Activated T-helper 1 cell treated with anti-CD3 and anti-CD28 coated beads, Interleukin-2, amount 50 U/mL, for 16 hours (primary cell): ENCODE results near the gene FAM72A.
"Not testable (repeated sequence)": the region's sequence is repeated elsewhere in the genome, so short reads cannot be mapped to it uniquely, and the experiment has no call there.

Source experiments
- DNase-seq, 2 donors: peaks; one replicate each; pipeline ENCODE4 v3.0.0-alpha.2; 2020; ENCODE audit warnings: low read depth in 1 of 2, low spot score in 1 of 2

Gene FAM72A

DNA sequence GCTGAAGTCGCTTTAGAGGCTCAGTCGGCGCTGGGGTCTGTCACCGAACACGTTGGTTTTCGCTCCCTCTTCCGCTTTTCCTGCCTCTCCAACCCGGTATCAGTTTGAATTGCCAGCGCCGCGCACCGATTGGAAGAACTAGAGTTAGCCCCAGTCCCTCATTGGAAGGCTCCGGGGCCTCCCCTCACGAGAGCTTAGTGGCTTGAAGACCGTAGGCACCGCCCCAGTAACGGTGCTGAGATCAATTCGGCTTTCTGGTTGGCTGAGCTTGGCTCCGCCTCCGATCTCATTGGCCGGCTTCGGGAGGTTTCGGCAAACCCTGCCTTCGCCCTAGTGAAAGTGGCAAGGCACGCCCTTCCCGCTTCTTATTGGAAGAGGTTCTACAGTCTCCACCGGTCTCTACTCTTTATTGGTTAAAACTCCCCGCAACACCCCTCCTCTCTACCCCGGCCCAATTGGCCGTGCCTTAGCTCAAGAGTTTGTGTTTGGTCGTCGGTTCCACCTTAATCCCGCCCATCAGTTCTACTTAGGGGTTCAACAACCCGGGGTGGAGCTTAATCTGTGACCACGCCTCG lies at the start of gene FAM72A:
TSS of gene FAM72A (minus strand) at position 51 of the 575 bp plus-strand sequence. CDS start 814 bp downstream, outside the sequence.
- peak; percentile 88 to 93 for DNase-seq

DNA sequence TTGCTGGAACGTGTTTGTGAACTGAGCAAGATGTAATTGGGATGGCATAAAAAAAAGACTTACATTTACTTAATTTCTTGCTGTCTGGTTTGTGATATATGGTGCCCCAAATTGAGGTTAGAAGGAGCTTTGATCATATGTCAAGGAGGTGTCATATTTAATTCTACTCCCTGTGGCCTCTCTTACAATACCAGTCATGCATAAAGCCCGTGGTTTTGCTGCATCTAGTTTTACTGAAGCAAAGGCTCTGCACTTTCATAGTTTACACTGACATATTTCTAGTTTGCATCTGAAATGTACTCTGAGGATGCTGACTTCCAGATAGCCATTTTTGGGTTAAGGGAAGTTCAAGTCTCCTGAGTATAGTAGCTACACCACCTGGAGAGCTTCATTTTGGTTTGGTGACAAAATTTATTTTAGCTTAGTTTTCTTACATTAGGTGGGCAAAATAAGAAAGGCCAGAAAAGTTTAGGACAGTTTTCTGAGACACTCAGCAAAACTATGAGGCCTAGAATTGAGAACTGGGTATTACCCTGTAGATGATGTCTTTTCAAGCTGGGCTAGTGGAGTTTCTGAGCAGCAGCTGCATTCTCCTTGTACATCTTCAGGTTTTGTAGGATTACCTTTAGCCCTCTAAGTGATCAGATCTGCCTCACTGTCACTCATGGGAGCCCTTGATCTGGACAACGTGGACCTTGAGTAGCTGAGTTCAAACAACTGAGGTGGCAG lies 48.5 kb upstream of the FAM72A start:
- DNase-seq = not testable (repeated sequence)

DNA sequence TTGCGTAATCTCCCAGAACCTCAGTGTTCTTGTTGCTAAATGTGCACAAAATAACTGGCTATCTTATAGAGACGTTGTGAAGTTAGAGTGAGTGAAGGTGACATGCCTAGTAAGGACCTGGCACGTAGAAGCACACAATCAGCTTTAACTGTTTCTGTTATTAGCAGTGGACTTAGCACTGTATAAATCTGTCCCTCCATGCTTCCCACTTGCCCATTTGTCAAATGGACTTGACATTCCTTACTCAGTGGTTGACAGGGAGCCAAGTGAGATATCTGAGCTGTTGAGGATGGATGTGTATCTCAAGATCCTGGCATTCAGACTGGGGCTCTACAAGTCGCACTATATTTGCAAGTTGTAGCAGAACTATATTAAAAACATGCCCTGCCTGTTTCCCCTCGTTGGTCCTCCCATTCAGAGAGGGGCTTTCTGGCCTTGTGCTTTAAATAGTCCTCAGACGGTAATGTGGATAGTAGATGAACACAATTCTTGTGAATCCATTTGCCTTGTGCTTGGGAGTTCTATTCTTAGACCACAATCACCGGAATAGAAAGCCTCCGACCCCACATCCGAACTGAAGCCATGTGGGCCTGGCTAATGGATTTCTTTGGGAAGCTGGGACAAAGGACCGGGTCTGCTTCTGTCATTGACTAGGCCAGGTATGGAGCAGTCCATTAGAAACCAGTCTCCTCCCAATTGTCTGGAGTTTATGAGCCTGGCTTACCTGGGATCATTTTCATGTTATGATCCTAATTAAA lies 43.7 kb upstream of the FAM72A start:
- not testable (repeated sequence) for DNase-seq

DNA sequence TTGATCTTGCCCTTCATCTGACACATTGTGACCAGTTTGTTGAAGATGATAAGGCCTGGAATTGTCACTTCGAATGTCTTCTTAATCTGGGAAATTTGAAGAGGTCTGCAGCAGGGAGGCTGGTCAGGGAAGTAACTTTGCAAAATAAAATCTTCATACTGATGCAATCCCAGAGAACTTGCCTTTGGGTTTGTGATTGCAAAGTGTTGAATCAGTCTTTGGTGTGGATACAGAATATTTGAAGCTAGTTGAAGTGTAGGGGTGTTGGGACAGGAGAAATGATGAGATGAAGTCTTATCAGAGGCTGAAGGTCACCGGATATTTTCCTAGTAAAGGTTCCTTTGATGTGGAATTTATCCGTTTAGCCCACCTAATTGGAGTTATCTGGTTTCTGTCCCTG lies 42.8 kb upstream of the FAM72A start:
- not testable (repeated sequence) for DNase-seq

DNA sequence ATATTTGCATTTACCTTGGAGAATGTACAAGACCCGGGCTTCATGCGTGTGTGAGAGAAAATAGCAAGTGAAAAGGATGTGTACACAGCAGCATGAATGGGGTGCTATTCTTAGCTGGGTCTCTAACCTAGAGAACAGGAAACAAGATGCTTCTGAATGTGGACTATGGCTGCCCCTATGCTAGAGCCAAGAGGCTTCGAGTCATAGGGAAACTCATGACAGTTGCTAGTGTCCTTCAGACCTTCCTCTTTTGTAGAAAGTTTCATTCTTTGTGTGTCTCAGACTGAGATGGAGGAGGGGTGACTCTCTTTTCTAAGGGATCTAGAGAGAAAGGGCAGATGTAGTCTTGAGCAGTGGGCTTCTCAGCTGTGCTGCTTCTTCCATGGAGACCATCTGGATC lies 40.7 kb upstream of the FAM72A start:
- not testable (repeated sequence) for DNase-seq

DNA sequence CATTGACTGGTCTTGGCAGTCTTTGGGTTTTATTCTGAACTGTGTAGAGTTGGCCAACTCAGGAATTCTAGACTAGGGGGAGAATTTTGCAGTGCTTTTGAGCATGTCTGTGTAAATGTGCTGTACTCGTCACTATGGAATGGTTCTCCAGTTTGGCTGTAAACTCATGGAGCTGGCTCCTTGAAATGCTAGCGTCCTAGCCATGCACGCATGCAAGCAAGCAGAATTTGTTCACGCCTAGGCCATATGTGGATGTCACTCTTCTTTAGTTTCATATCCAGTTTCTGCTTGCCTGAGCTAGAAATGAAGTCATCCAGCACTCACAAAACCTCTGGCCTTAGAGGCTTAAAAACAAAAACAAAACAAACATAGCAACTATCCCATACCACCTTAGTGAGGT lies 37.6 kb upstream of the FAM72A start:
- not testable (repeated sequence) for DNase-seq

DNA sequence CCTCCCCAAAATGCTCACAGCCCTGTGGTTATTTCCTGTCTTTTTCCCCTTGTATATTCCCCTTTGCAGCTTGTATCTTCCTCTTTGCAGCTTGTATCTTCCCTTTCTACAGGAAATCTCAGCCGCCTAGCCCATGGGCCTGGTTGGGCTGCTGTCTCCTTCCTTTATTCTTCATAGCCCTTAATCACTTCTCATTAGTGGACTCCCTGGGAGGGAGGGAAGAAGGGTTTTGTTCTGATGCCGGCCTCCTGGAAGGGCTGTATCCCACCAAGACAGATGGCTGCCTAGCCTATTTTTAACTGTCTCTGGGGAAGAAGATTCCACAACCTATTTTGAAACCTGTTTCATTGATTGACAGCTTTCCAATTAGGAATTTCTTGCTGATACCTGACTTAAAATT lies 32.6 kb upstream of the FAM72A start:
- DNase-seq = not testable (repeated sequence)

DNA sequence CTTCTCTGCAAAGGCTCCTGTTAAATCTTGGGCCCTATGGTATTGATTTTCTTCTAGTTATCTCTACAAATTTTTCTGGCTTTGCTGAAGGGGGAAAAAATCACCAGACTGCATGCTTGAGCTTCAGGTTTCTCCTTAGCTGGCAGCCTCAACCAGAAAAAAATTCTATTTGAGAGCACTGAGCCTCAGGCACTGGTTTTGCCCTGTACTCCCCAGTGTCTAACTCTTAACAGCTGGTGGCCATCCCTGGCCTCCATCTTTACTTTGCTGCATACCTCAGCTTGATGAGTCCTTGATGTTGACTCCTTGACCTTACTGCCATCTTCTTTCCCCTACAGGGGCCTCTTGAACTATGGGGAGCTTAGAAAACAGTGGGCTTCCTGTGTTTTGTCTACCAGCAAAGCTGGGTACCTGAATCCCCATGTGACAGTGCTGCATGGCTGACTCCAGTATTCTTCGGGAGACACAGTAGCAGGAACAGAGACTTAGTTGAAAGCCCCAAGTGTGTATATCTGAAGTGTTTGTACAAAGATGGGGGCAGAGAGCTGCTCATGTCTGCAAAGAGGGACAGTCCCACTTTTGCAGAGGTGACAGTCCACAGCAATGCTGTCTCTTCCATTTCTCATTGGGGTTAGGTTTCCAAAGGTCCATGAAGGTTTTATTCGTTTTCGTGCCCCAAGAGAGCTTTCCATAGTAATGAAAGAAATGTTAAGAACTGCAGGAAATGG lies 31.7 kb upstream of the FAM72A start:
- not testable (repeated sequence) for DNase-seq

DNA sequence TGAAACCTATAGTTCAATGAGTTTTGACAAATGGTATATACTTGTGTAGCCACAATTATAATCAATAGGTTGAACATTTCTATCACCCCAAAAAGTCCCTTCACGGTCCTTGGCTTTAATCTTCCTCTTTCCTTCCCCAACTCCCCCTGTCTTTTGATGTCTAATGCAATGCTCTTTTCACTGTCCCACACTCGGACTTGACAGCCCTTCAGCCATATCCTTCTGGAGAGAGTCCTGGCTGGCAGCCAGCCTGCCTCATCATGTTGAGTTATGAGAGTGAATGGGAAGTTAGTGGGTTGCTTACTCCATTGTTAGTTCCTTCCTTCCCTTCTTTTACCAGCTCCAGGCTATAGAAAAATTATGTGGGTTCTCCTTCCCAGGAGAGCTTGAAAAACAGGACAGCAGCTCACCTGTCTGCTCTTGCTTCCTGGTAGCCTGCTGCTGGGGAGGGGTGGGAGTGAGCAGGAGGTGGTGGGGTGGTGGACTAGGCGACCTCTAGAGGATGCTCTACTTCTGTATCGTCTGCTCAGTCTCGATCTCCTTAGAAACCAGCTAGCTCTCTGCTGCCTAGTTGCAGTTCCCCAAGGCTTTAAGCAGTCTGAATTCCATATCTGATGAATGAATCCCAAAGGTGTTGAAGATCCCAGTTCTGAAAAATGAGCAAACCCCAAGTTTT lies 30.5 kb upstream of the FAM72A start:
- not testable (repeated sequence) for DNase-seq

DNA sequence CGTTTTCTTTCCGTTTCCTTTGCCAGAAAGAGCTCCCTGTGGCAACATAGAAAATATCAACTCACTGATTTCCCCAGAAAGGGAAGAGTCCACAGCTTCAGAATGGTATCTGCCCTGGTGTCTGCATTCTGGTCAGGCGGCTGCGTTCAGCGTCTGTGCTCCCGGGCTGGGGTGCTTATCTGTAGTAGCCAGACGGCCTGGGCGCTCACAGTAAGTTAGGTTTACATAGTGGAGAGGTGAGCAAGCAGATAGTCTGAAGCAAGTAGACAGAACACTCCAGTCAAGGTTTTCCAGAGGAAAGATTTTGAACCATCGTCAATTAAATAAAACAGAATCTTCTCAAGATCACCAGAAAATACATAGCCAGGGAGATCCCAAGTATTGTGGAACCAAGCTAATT lies 29.4 kb upstream of the FAM72A start:
- DNase-seq = not testable (repeated sequence)

DNA sequence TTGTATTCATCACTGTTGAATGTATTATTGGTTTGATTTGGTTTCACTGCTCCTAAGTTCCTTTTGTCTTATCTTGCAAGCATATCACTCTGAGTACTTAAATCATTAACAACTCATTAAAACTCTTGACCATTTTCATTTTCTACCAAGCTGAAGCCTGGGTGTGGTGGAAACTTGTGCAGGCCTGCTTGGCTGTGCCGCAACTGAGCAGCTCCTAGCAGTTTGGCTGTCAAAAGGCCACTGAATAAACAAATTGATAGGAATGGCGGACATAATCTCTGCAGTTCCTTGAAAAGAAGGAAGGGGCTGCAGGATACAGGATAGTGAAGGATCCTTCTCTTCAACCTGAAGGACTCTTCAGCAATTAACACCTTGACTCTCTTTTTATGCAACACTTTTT lies 26.6 kb upstream of the FAM72A start:
- not testable (repeated sequence) for DNase-seq

DNA sequence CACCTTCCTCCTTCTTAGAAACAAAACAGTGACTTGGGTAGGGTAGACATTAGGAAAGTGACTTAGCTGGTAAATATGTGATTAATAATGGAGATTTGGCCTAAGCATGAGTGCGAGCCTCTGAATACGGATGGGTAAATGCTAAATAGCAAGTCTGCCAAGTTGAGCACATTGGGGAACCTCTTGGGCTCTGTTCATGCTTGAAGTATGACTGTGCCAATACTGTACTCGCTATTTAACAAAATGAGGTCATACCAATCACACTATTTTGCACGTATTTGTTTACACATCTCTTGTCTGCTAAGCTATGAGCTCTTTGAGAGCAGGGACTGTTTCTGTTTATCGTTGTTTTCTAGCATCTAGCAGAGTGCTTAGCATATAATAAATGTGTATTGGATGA lies 24.2 kb upstream of the FAM72A start:
- not testable (repeated sequence) for DNase-seq

DNA sequence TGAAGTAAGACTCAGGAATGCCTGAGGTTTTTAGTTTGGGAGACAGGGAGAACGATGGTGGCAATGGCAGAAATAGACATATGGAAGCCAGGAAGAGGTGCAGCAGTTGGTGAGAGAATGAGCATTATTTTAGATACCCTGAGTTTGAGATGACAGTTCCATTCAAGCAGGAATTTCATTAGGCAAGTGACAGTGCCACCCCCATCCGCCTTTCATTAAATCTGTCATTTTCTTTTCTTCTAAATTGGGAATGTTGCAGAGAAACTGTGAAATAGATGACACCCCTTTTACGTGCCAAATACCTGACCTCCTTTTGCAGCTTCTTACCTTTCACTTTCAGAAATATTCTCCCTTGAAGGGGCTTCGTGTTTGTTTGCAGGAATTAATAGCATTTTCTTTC lies 22.7 kb upstream of the FAM72A start:
- not testable (repeated sequence) for DNase-seq

DNA sequence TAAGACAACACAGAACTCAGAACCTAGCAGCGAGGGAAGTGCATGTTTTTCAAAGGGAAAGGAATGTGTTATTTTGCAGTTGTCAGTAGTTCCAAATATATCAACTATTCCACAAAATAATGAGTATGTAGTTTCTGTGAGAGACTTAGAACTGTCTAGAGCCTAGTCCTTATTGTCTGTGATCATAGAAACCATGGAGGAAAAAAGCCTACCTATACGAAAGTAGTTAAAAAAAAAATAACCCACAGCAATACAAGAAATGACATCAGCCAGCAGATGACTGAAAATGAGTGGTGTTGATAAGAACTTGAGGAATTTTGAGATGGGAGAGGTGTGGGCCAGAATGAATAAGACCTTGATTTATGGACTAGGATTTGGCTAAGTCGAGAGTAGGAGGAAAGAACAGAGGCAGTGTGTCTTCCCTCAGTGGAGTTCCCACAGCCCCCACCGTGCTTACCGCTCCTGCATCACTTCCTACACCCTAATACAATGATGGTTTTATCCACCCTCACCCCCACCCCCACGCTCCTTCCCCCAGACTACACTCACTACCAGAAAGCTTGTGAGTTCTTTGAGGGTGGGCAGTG lies 21.6 kb upstream of the FAM72A start:
- not testable (repeated sequence) for DNase-seq

DNA sequence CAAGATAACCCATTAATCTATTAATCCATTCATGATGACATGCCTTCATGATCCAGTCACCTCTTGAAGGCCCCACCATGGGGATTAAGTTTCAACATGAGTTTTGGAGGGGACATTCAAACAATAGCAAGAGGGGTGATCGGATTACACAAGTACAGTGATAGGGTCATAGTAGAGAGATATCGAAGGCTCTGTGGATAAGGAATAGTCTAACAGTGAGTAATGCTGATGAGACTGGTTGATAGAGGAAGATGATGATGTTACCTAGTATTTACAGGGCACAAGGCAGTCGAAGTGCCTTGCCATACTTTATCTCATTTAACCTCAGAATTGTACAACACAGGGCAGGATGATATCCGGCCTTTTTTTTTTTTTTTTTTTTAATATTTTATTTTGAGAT lies 18.9 kb upstream of the FAM72A start:
- DNase-seq = not testable (repeated sequence)

DNA sequence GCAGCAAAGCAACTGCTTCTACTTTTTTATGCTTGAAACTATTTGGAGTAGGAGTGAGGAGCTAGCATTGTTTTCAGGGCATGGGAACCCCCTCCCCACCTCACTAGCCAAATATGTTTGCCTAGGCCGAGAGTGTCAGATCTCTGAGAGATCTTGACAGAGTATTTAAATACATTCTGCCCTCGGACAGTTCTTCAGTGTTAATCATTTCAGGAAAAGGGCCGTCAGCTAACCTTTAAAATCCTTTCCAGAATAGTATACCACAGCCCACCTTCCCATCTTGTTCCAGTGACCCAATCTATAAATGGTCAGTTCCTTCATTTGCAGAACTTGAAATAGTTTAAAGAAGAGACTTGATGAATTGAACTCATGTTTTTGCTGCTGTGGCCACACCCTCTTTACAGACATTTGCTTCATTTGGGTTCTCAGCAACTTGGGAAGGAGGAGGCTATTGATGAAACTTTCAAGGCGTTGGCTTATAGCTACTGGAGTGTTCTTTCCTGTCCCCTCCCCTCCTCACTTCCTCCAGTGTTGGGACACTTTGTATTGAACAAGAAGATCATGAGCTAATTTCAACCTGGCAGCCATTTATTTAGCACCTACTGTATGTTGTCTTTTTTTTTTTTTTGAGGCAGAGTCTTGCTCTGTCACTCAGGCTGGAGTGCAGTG lies 17.8 kb upstream of the FAM72A start:
- not testable (repeated sequence) for DNase-seq

DNA sequence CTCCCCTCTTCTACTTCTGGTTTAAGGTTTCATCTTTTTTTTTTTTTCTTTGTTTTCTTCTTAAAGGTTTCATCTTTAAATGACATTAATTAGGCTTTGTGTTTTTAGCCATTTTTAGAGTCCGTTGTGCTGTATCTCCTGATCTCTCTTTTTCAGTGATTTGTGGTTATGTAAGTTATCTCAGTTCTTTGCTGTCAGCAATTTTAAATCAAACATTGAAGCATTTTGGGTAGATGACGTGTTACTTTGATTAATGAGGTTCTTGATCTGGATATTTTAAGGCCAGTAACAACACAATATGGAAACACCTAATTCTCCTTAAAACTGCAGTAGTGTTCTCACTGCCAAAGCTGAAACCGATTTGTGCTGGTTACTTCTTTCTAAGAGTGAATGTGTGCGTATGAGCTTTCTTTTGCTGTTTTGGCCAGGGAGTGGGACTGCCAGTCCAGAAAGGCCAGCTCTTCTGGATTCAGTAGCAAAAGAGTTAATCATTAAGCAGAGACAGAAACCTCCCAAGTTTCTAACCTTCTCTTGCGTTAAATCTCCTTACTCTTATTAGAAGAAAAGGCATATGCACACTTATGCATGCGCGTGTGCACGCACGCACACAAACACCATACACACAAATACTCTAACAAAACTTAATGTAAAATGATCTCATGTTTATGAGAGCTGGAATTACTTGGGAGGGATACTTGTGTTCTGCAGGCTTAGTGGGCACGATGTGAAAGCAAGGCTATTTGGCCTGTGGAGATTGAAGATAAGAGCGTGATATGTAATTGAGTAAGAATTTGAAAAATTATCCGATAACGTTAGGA lies 17.1 kb upstream of the FAM72A start:
- DNase-seq = not testable (repeated sequence)

DNA sequence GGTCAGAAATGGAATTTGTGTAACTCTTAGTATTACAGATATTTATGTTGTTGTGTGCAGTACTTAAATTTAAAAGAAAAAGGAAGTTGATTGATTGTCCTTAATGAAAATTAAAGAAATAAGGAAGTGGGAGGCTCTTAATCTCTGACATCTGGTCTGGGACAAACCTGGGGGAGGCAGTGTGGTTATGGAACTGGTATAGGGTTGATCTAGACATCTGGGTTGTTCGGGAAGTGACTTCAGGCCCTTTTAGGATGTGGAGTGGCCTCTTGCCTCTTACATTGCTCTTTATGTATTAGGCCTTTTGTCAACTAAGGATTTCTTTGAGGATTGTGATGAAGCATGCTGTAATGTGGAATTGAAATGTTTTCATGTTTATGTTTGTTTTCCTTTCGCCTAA lies 16.1 kb upstream of the FAM72A start:
- not testable (repeated sequence) for DNase-seq

DNA sequence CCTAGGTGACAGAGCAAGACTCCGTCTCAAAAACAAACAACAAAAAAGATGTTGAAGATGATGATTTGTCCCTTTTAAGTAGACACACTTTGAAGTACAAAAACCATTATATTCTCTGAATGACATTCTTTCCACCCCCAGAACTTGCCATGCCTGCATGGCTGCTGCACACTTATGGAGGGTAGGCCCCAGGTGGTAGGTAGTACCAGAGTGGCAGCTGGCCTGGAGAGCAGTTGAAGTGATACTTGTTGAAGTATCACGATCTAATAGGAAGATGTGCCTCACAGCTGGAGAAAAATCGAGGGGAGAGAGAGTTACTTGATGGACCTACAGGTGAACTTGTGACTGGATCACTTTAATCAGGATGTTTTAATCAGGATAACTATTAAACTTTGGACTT lies 15.6 kb upstream of the FAM72A start:
- DNase-seq = not testable (repeated sequence)
